Fibroblast of lung (primary cell): Measurements from ENCODE around the gene ZSCAN30. TPM values are rescaled to one million over a fixed set of nuclear protein-coding genes. Genes with fewer than 3 reads are reported as not detected.

Experiments
- DNase-seq, 2 donors: peaks; one replicate each; pipeline versions ENCODE4 v3.0.0 to v3.0.0-alpha.2; 2010; ENCODE audit warnings: low read depth in 2 of 2
- H2AFZ ChIP-seq: 2 replicates; pipeline ENCODE4 v1.5.1; 2012; ENCODE audit warnings: low read length, control low read depth, inconsistent platforms
- H3K27ac ChIP-seq: 2 replicates; pipeline ENCODE4 v1.5.1; 2011; ENCODE audit warnings: low read length, control low read depth; ENCODE audit not compliant: insufficient read depth
- H3K27me3 ChIP-seq: 2 replicates; pipeline ENCODE4 v1.5.1; 2011; ENCODE audit warnings: mild to moderate bottlenecking, low read length; ENCODE audit not compliant: control insufficient read depth, insufficient read depth
- H3K36me3 ChIP-seq: 2 replicates; pipeline ENCODE4 v1.5.1; 2011; ENCODE audit warnings: low read length; ENCODE audit not compliant: control insufficient read depth, insufficient read depth
- H3K4me1 ChIP-seq: 2 replicates; pipeline ENCODE4 v1.5.1; 2011; ENCODE audit warnings: low read length; ENCODE audit not compliant: control insufficient read depth, insufficient read depth; ENCODE audit errors: extremely low read depth
- H3K4me2 ChIP-seq: 2 replicates; pipeline ENCODE4 v1.5.1; 2011; ENCODE audit warnings: low read length, control low read depth; ENCODE audit not compliant: insufficient read depth; ENCODE audit errors: extremely low read depth
- H3K4me3 ChIP-seq, 4 experiments: fragments of 200-600 bp in 1 of 4; sonication (generic) in 1 of 4; replicated peaks in 1 of 4; 2 replicates each; pipeline ENCODE4 v1.5.1; 2011 to 2016; ENCODE audit warnings: low read length in 4 of 4, low read depth in 3 of 4, mild to moderate bottlenecking in 3 of 4, control low read depth in 2 of 4, inconsistent platforms in 1 of 4, mixed read lengths in 1 of 4; ENCODE audit not compliant: insufficient read depth in 1 of 4; ENCODE audit errors: control extremely low read depth in 1 of 4
- H3K79me2 ChIP-seq: 2 replicates; pipeline ENCODE4 v1.5.1; 2012; ENCODE audit warnings: mild to moderate bottlenecking, low read length, inconsistent platforms; ENCODE audit not compliant: control insufficient read depth, insufficient read depth
- H3K9ac ChIP-seq: 2 replicates; pipeline ENCODE4 v1.5.1; 2011; ENCODE audit warnings: mild to moderate bottlenecking, low read length, control low read depth; ENCODE audit not compliant: insufficient read depth
- H3K9me3 ChIP-seq: 2 replicates; pipeline ENCODE4 v1.5.1; 2012; ENCODE audit warnings: low read depth, low read length; ENCODE audit not compliant: control insufficient read depth, insufficient read depth
- H4K20me1 ChIP-seq: 2 replicates; pipeline ENCODE4 v1.5.1; 2011; ENCODE audit warnings: low read length; ENCODE audit not compliant: control insufficient read depth, insufficient read depth; ENCODE audit errors: extremely low read depth
- EZH2 ChIP-seq: IDR thresholded peaks from 2 replicates; pipeline ENCODE4 v1.5.1; 2012; ENCODE audit warnings: low read length, control low read depth, mild to moderate bottlenecking; ENCODE audit errors: missing control alignments
- polyA plus RNA-seq, 2 donors: library from polyadenylated mRNA; depleted of rRNA in 1 of 2; stranded (reverse) in 1 of 2; unstranded in 1 of 2; fragments of >200 nt; gene quantifications; 2 replicates each; pipeline ENCODE4 v1.2.1, GENCODE V29; 2011 to 2012; ENCODE audit warnings: missing spikeins in 1 of 2
- total RNA-seq: library from RNA; depleted of rRNA; stranded (reverse); fragments of >200 nt; gene quantifications from 2 replicates; pipeline ENCODE4 v1.2.1, GENCODE V29; 2014
- TF ChIP-seq, protein P1 (sequence below), 2 donors: IDR thresholded peaks in 1 of 2; conservative IDR thresholded peaks in 1 of 2; 1 replicate in 1 of 2; 2 replicates in 1 of 2; pipeline ENCODE4 v1.5.1; 2011 to 2012; ENCODE audit warnings: low read length in 2 of 2, control low read depth in 1 of 2, inconsistent platforms in 1 of 2, low read depth in 1 of 2, mild to moderate bottlenecking in 1 of 2

Gene ZSCAN30
- total and polyA plus RNA-seq, 2 donors (not counting 1 experiment from before 2014, with no cell fraction given), result 12.9 to 29.2 TPM

- TF ChIP-seq, protein P1, sequence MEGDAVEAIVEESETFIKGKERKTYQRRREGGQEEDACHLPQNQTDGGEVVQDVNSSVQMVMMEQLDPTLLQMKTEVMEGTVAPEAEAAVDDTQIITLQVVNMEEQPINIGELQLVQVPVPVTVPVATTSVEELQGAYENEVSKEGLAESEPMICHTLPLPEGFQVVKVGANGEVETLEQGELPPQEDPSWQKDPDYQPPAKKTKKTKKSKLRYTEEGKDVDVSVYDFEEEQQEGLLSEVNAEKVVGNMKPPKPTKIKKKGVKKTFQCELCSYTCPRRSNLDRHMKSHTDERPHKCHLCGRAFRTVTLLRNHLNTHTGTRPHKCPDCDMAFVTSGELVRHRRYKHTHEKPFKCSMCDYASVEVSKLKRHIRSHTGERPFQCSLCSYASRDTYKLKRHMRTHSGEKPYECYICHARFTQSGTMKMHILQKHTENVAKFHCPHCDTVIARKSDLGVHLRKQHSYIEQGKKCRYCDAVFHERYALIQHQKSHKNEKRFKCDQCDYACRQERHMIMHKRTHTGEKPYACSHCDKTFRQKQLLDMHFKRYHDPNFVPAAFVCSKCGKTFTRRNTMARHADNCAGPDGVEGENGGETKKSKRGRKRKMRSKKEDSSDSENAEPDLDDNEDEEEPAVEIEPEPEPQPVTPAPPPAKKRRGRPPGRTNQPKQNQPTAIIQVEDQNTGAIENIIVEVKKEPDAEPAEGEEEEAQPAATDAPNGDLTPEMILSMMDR (conservative IDR thresholded peaks at IDR 0.05 in 1 of 2, IDR thresholded peaks at IDR 0.05 in 1 of 2; ENCODE audit: low read depth in 1 of 2, low read length in 2 of 2), result no peak
- TF ChIP-seq EZH2, result no peak
- Histone ChIP-seq H3K27ac (no peak overlapping the region), H3K4me2 (no peak overlapping the region), H3K4me3 (no peak overlapping the region), H4K20me1 (no peaks in the 10 kb centered on the region), H3K79me2 (peaks cover 8% of the 10 kb centered on the region), H2AFZ (no peak overlapping the region), H3K27me3 (no peaks in the 10 kb centered on the region), H3K9me3 (peaks cover 4% of the 10 kb centered on the region), H3K4me1 (no peaks in the 10 kb centered on the region), H3K36me3 (peaks cover 2% of the 10 kb centered on the region), H3K9ac (no peak overlapping the region)
- no peak for DNase-seq
Observed at GRCh38 chr18:35303610-35304009, 13.6 kb upstream of the ZSCAN30 start.

GRCh38 chr18:35296060-35296459, 6.0 kb upstream of the ZSCAN30 start:
- Histone ChIP-seq H3K9ac (no peak overlapping the region), H3K27ac (no peak overlapping the region), H3K79me2 (peaks cover 31% of the 10 kb centered on the region), H4K20me1 (no peaks in the 10 kb centered on the region), H3K36me3 (peaks cover 2% of the 10 kb centered on the region), H3K4me3 (no peak overlapping the region), H3K4me1 (no peaks in the 10 kb centered on the region), H3K27me3 (no peaks in the 10 kb centered on the region), H3K9me3 (no peaks in the 10 kb centered on the region), H3K4me2 (no peak overlapping the region), H2AFZ (no peak overlapping the region)
- no peak for DNase-seq
- TF ChIP-seq, protein P1 (conservative IDR thresholded peaks at IDR 0.05 in 1 of 2, IDR thresholded peaks at IDR 0.05 in 1 of 2; ENCODE audit: low read depth in 1 of 2, low read length in 2 of 2), result no peak
- TF ChIP-seq EZH2, result no peak

DNA sequence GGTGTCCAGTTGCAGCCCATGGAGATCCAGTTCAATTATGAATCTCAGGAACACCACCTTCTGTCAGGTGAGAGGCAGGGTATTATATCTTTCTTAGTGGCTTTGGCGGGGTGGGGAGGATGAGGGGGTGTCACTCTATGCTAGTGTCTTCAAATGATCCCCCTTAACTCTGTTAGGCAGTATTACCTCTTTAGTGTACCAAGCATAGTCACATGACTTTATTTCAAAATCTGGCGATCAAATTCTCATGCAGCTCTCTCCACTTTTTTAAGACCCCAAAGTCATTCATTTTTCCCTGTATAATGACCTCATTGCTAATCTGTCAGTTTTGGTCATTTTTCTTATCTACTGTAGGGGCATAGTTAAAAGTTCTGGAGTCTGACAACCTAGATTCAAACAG, 1.1 kb upstream of the ZSCAN30 start:
- peak overlapping the region; percentile 79 to 97 (median 86) for H3K4me3 ChIP-seq
- H3K27me3 ChIP-seq, result no peaks in the 10 kb centered on the region
- no peaks in the 10 kb centered on the region for H3K9me3 ChIP-seq
- no peak overlapping the region for H3K9ac ChIP-seq
- peak overlapping the region; percentile 81 for H3K4me2 ChIP-seq
- no peak overlapping the region for H3K27ac ChIP-seq
- no peaks in the 10 kb centered on the region for H4K20me1 ChIP-seq
- TF ChIP-seq, protein P1 (conservative IDR thresholded peaks at IDR 0.05 in 1 of 2, IDR thresholded peaks at IDR 0.05 in 1 of 2; ENCODE audit: low read depth in 1 of 2, low read length in 2 of 2), result no peak
- TF ChIP-seq EZH2, result no peak
- peaks cover 44% of the 10 kb centered on the region for H3K79me2 ChIP-seq
- DNase-seq, result no peak
- H3K36me3 ChIP-seq, result no peaks in the 10 kb centered on the region
- no peaks in the 10 kb centered on the region for H3K4me1 ChIP-seq
- no peak overlapping the region for H2AFZ ChIP-seq
